ENCODE data around the gene CES2.

The CES2 gene

GRCh38 chr16:66948134-66948836 is 13.0 kb downstream of the CES2 start:
- no peak for TF ChIP-seq CTCF (IDR thresholded peaks at IDR 0.05; ENCODE audit: control insufficient read depth, insufficient read depth, low read depth, low read length, missing control alignments)
- peak overlapping the region; percentile 50 for H3K4me3 ChIP-seq (ENCODE audit: control insufficient read depth, low read depth, low read length)
- DNase-seq (ENCODE audit: low read depth), result no peak

GRCh38 chr16:66948837-66949225 is 13.5 kb downstream of the CES2 start:
- no peak for TF ChIP-seq CTCF (IDR thresholded peaks at IDR 0.05; ENCODE audit: control insufficient read depth, insufficient read depth, low read depth, low read length, missing control alignments)
- peak overlapping the region; percentile 50 for H3K4me3 ChIP-seq (ENCODE audit: control insufficient read depth, low read depth, low read length)

GRCh38 chr16:66949472-66949871 is 14.2 kb downstream of the CES2 start:
- no peak for TF ChIP-seq CTCF (IDR thresholded peaks at IDR 0.05; ENCODE audit: control insufficient read depth, insufficient read depth, low read depth, low read length, missing control alignments)
- no peak for DNase-seq (ENCODE audit: low read depth)
- H3K4me3 ChIP-seq (ENCODE audit: control insufficient read depth, low read depth, low read length), result no peak overlapping the region

More at GRCh38 chr16:66948837-66949225, 13.5 kb downstream of the CES2 start:
- no peak for DNase-seq (ENCODE audit: low read depth)

DNA sequence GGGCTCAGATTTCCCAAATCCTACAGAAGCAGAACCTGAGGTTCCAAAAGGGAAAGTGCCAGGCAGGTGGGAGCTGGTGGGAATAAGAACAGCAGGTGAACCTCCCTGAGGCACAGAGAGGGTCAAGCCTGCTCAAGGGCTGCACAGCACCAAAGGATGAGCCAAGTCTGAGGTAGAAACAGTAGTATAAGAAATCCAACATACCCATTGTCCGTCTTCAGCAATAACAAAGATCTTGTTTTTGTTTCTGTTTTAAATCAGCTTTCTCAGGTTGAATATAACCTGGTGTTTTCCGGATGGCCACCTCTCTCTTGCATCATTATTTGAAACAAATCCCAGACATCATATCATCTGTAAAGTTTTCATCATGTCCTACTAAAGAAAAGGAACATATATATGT is 15.1 kb downstream of the CES2 start:
- TF ChIP-seq CTCF (IDR thresholded peaks at IDR 0.05; ENCODE audit: control insufficient read depth, insufficient read depth, low read depth, low read length, missing control alignments), result no peak
- H3K4me3 ChIP-seq (ENCODE audit: control insufficient read depth, low read depth, low read length), result no peak overlapping the region
- DNase-seq (ENCODE audit: low read depth), result no peak

DNA sequence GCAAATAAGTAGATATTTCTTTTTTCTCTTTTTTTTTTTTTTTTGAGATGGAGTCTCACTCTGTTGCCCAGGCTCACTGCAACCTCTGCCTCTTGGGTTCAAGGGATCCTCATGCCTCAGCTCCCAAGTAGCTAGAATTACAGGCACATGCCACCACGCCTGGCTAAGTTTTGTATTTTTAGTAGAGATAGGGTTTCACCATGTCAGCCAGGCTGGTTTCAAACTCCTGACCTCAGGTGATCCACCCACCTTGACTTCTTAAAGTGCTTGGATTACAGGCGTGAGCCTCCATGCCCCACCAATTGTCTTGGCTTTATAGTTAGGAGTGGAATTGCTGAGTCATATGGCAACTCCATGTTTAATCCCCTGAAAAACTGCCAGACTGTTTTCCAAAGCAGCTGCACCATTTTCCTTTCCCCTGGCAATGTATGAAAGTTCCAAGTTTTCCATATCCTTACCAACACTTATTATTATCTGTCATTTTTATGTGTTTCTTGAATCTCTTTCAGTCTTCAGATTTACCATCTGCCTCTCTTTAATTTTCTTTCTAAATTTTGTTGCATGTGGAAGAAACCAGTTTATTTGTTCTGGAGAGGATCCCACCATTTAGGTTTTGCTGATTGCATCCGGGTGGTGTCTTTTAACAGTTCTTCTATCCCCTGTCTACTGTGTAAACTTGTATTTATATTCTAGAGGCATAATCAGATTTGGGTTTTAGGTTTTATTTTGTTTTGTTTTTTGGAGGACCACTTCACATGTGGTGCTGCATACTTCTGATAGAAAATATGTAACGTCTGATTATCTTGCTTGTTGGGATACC is 15.9 kb downstream of the CES2 start:
- no peak for TF ChIP-seq CTCF (IDR thresholded peaks at IDR 0.05; ENCODE audit: control insufficient read depth, insufficient read depth, low read depth, low read length, missing control alignments)
- no peak for DNase-seq (ENCODE audit: low read depth)
- H3K4me3 ChIP-seq (ENCODE audit: control insufficient read depth, low read depth, low read length), result no peak overlapping the region

DNA sequence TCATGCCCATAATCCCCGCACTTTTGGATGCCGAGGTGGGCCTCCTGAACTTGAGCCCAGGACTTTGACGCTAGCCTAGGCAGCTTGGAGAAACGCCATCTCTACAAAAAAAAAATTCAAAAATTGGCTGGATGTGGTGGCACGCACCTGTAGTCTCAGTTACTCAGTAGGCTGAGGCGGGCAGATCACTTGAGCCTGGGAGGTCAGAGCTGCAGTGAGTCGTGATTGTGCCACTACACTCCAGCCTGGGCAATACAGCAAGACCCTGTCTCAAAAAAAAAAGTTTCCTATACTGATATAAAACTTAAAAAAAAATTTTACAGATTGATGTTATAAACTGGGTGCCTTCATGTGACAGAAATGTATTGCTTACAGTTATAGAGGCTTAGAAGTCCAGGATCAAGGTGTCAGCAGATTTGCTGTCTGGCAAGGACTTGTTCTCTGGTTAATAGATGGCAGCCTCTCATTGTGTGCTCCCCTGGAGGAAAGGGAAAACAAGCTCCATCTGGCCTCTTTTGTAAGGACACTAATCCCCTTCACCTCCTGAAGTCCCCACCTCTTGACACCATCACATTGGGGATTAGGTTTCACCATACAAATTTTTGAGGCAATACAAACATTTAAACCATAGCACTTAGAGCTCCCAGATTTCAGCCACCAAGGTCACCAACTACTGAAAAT is 17.3 kb downstream of the CES2 start:
- no peak for DNase-seq (ENCODE audit: low read depth)
- no peak overlapping the region for H3K4me3 ChIP-seq (ENCODE audit: control insufficient read depth, low read depth, low read length)
- TF ChIP-seq CTCF (IDR thresholded peaks at IDR 0.05; ENCODE audit: control insufficient read depth, insufficient read depth, low read depth, low read length, missing control alignments), result no peak
